CD4-positive, alpha-beta memory T cell (primary cell): Measurements from ENCODE around the gene SLC9A9. TPM values are rescaled to one million over a fixed set of nuclear protein-coding genes. Genes with fewer than 3 reads are reported as not detected.

Source experiments
- CTCF ChIA-PET: fragments of 350-600 bp; sonication (Branson Sonifier 250); formaldehyde crosslinking; loops from one replicate; lab custom pipeline; 2021; ENCODE audit warnings: inconsistent platforms; ENCODE audit not compliant: partially characterized antibody; lab: Charles Lee
- POLR2A ChIA-PET: fragments of 350-600 bp; sonication (Branson Sonifier 250); formaldehyde crosslinking; loops from one replicate; lab custom pipeline; 2021; ENCODE audit not compliant: partially characterized antibody; lab: Charles Lee
- DNase-seq, 5 donors: peaks; one replicate each; pipeline versions ENCODE4 v3.0.0 to v3.0.0-alpha.2; 2020 to 2022; ENCODE audit warnings: mixed read lengths in 1 of 5
- H3K27ac ChIP-seq: one replicate; pipeline ENCODE4 v1.7.0; 2013; ENCODE audit warnings: low read depth, low read length
- H3K27me3 ChIP-seq: 2 replicates; pipeline ENCODE4 v1.7.0; 2013; ENCODE audit warnings: mild to moderate bottlenecking, low read length, moderate library complexity; ENCODE audit not compliant: insufficient read depth
- H3K36me3 ChIP-seq: 2 replicates; pipeline ENCODE4 v1.7.0; 2013; ENCODE audit warnings: mild to moderate bottlenecking, low read length, moderate library complexity; ENCODE audit not compliant: insufficient read depth
- H3K4me1 ChIP-seq: 2 replicates; pipeline ENCODE4 v1.7.0; 2013; ENCODE audit warnings: mild to moderate bottlenecking, low read length, moderate library complexity; ENCODE audit not compliant: insufficient read depth
- H3K4me3 ChIP-seq, 2 donors: one replicate each; pipeline ENCODE4 v1.7.0; 2013; ENCODE audit warnings: low read length in 2 of 2, mild to moderate bottlenecking in 1 of 2
- H3K9me3 ChIP-seq, 2 donors: one replicate each; pipeline ENCODE4 v1.7.0; 2013; ENCODE audit warnings: low read length in 2 of 2, control low read depth in 1 of 2; ENCODE audit not compliant: control insufficient read depth in 1 of 2
- H3K27ac Mint-ChIP-seq, 7 donors: one replicate each; pipeline ENCODE4 v1.8.0; 2020 to 2021; ENCODE audit warnings: mixed read lengths in 7 of 7, mild to moderate bottlenecking in 6 of 7, inconsistent platforms in 3 of 7, moderate library complexity in 3 of 7
- H3K27me3 Mint-ChIP-seq, 2 donors: one replicate each; pipeline ENCODE4 v1.8.0; 2020 to 2021; ENCODE audit warnings: mixed read lengths in 2 of 2
- H3K36me3 Mint-ChIP-seq, 2 donors: one replicate each; pipeline ENCODE4 v1.8.0; 2020 to 2021; ENCODE audit warnings: mixed read lengths in 2 of 2, inconsistent platforms in 1 of 2, mild to moderate bottlenecking in 1 of 2
- H3K4me1 Mint-ChIP-seq, 4 donors: one replicate each; pipeline ENCODE4 v1.8.0; 2020 to 2021; ENCODE audit warnings: mixed read lengths in 4 of 4, mild to moderate bottlenecking in 1 of 4
- H3K4me3 Mint-ChIP-seq, 8 donors: one replicate each; pipeline ENCODE4 v1.8.0; 2020 to 2021; ENCODE audit warnings: mixed read lengths in 8 of 8, mild to moderate bottlenecking in 7 of 8, moderate library complexity in 6 of 8, inconsistent platforms in 3 of 8
- H3K9me3 Mint-ChIP-seq, 8 donors: one replicate each; pipeline ENCODE4 v1.8.0; 2020 to 2021; ENCODE audit warnings: mixed read lengths in 8 of 8, mild to moderate bottlenecking in 5 of 8, inconsistent platforms in 3 of 8, moderate library complexity in 1 of 8
- intact Hi-C: fragments of 100-400 bp; cut with micrococcal nuclease; formaldehyde crosslinking; loops from one replicate; pipeline ENCODE4 v1.15.1; 2023
- polyA plus RNA-seq, 2 donors: library from polyadenylated mRNA; unstranded; fragments of 300-500 nt; fragmentation: Illumina TruSeq; gene quantifications; one replicate each; pipeline ENCODE4 v1.2.3, GENCODE V29; 2021
- total RNA-seq, 2 experiments: library from RNA; stranded (reverse); gene quantifications; one replicate each; pipeline ENCODE4 v1.2.3, GENCODE V29; 2021

Gene SLC9A9
- total and polyA plus RNA-seq, 4 experiments from 2014 or later: 30.8 to 35.5 (median 34.4) TPM

DNA sequence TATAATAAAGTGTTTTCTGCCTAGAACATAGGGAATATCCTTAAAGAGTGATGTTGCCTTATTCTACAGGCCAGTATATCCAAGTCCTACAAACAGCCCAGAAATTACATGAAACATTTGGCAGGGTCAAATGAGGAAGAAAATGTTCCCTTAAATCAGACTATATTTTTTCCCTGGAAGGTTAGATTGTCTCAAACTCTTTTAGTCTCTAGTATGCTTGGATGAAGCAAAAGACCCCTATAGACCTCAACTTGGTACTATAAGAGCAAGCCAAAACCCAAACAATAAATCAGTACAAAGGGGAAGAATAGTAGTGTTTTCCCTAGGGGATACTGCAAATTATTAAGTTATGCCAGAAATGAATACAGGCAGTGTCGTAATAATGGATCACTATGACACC lies 310.2 kb downstream of the SLC9A9 start:
- Mint-ChIP-seq H3K27me3 (no peaks in the 10 kb centered on the region), H3K36me3 (peaks cover 5 to 7% of the 10 kb centered on the region in 2 donors), H3K9me3 (peaks cover 0 to 2% (median 0%) of the 10 kb centered on the region in 8 donors), H3K27ac (no peak overlapping the region), H3K4me1 (peaks cover 3 to 11% (median 5%) of the 10 kb centered on the region in 4 donors), H3K4me3 (no peak overlapping the region)
- intact Hi-C loops: no loop called here
- Histone ChIP-seq H3K4me1 (no peaks in the 10 kb centered on the region), H3K9me3 (no peaks in the 10 kb centered on the region), H3K36me3 (no peaks in the 10 kb centered on the region), H3K27ac (no peak overlapping the region), H3K4me3 (no peak overlapping the region), H3K27me3 (no peaks in the 10 kb centered on the region)
- no peak for DNase-seq
- POLR2A ChIA-PET: no interaction called here
- CTCF ChIA-PET: no interaction called here

DNA sequence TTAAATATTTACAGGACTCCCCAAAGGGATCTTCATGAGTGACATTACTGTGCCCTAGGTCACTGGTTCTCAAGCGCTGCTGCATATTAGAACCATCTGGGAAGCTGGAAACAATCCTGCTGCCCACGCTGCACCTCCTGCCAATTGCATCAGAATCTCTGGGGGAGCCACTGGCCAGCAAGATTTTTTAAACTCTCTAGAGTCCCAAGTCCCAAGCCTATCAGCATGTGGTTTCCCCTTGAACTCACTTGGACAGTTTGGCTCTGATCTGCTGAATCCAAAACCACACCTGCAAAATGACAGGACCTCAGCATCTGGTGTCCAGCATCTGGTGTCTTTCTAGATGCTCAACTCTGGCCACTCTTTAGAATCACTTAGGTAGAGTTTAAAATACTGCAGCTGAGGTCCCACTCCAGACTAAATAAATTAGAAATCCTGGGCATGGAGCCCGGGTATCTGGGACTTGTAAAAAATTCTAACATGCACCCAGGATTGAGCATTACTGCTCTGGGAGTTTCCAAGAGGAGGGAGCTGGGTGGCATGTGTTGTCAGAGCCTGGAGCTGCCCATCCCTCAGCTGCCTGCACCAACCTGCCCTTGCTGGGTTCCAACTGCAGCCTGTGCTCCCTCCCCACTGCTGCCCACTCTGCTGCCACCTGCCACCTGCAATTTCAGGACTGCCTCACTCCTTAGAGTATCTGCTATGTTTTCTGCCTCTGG lies 311.3 kb downstream of the SLC9A9 start:
- Histone ChIP-seq H3K4me1 (no peaks in the 10 kb centered on the region), H3K27me3 (no peaks in the 10 kb centered on the region), H3K9me3 (no peaks in the 10 kb centered on the region), H3K36me3 (no peaks in the 10 kb centered on the region), H3K4me3 (no peak overlapping the region), H3K27ac (no peak overlapping the region)
- Mint-ChIP-seq H3K4me3 (peak overlapping the region in 1 of 8 donors; percentile 1), H3K27ac (peak overlapping the region in 2 of 7 donors; percentile 60 to 63), H3K27me3 (no peaks in the 10 kb centered on the region), H3K4me1 (peaks cover 3 to 11% (median 5%) of the 10 kb centered on the region in 4 donors), H3K36me3 (peaks cover under 1 to 4% of the 10 kb centered on the region in 2 donors), H3K9me3 (peaks cover 0 to 1% (median 0%) of the 10 kb centered on the region in 8 donors)
- DNase-seq: no peak
- CTCF ChIA-PET: no interaction called here
- intact Hi-C loops: no loop called here
- POLR2A ChIA-PET: no interaction called here

GRCh38 chr3:143535994-143536784 lies 312.1 kb downstream of the SLC9A9 start:
- no peaks in the 10 kb centered on the region for H3K9me3 ChIP-seq
- intact Hi-C loops: no loop called here
- H3K27me3 ChIP-seq: no peaks in the 10 kb centered on the region
- no peak overlapping the region for H3K4me3 ChIP-seq
- ChIA-PET POLR2A (no interaction called here), CTCF (no interaction called here)
- Mint-ChIP-seq H3K4me3 (peak overlapping the region in 1 of 8 donors; percentile 1), H3K27me3 (no peaks in the 10 kb centered on the region), H3K9me3 (peaks cover 0 to 1% (median 0%) of the 10 kb centered on the region in 8 donors), H3K4me1 (peaks cover 3 to 11% (median 5%) of the 10 kb centered on the region in 4 donors), H3K36me3 (peaks cover 0 to 6% of the 10 kb centered on the region in 2 donors), H3K27ac (no peak overlapping the region)
- no peaks in the 10 kb centered on the region for H3K4me1 ChIP-seq
- H3K36me3 ChIP-seq: no peaks in the 10 kb centered on the region
- no peak for DNase-seq
- no peak overlapping the region for H3K27ac ChIP-seq

- Mint-ChIP-seq H3K4me3 (no peak overlapping the region), H3K27ac (no peak overlapping the region), H3K36me3 (peaks cover 13 to 30% of the 10 kb centered on the region in 2 donors), H3K4me1 (peaks cover 3 to 11% (median 5%) of the 10 kb centered on the region in 4 donors), H3K9me3 (peaks cover 0 to 3% (median 0%) of the 10 kb centered on the region in 8 donors), H3K27me3 (no peaks in the 10 kb centered on the region)
- H3K27ac ChIP-seq: no peak overlapping the region
- H3K4me3 ChIP-seq: no peak overlapping the region
- no peaks in the 10 kb centered on the region for H3K9me3 ChIP-seq
- no peaks in the 10 kb centered on the region for H3K4me1 ChIP-seq
- CTCF ChIA-PET: no interaction called here
- DNase-seq: no peak
- POLR2A ChIA-PET: no interaction called here
- no peaks in the 10 kb centered on the region for H3K36me3 ChIP-seq
- intact Hi-C loops: no loop called here
- no peaks in the 10 kb centered on the region for H3K27me3 ChIP-seq
Observed at GRCh38 chr3:143533391-143533790, 314.9 kb downstream of the SLC9A9 start.

- H3K27me3 Mint-ChIP-seq: no peaks in the 10 kb centered on the region
- H3K27ac Mint-ChIP-seq: no peak overlapping the region
- Histone ChIP-seq H3K9me3 (no peaks in the 10 kb centered on the region), H3K4me3 (no peak overlapping the region), H3K27ac (no peak overlapping the region), H3K27me3 (no peaks in the 10 kb centered on the region), H3K36me3 (no peaks in the 10 kb centered on the region), H3K4me1 (no peaks in the 10 kb centered on the region)
- H3K9me3 Mint-ChIP-seq: peaks cover 0 to 3% (median 0%) of the 10 kb centered on the region in 8 donors
- peaks cover 0 to 5% (median 0%) of the 10 kb centered on the region in 4 donors for H3K4me1 Mint-ChIP-seq
- CTCF ChIA-PET: no interaction called here
- DNase-seq: no peak
- POLR2A ChIA-PET: no interaction called here
- H3K36me3 Mint-ChIP-seq: peaks cover 17 to 37% of the 10 kb centered on the region in 2 donors
- intact Hi-C loops: no loop called here
- H3K4me3 Mint-ChIP-seq: no peak overlapping the region
Observed at GRCh38 chr3:143532091-143532490, 316.2 kb downstream of the SLC9A9 start.

DNA sequence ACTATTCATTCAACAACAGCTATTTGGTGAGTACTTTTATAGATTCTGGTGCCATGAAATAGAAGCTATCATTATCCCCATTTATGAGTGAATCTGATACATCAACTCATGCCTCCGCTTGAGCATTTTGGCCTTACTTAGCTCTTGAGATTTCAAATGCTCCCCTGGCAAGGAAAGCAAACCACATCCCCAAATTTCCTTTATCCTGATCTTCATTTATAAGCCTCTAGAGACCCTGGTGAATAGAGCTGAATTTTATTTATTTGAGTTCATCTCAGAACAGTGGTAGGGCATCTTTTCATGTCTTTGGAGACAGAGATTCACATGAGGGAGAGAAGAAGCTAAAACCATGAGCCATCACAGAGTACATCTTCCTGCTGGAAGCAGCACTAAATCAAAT lies 317.2 kb downstream of the SLC9A9 start:
- Mint-ChIP-seq H3K27me3 (no peaks in the 10 kb centered on the region), H3K4me3 (no peak overlapping the region), H3K4me1 (no peaks in the 10 kb centered on the region), H3K9me3 (peaks cover 0 to 3% (median 0%) of the 10 kb centered on the region in 8 donors), H3K36me3 (peaks cover 17 to 45% of the 10 kb centered on the region in 2 donors), H3K27ac (no peak overlapping the region)
- Histone ChIP-seq H3K27me3 (no peaks in the 10 kb centered on the region), H3K4me1 (no peaks in the 10 kb centered on the region), H3K4me3 (no peak overlapping the region), H3K36me3 (no peaks in the 10 kb centered on the region), H3K27ac (no peak overlapping the region), H3K9me3 (no peaks in the 10 kb centered on the region)
- intact Hi-C loops: no loop called here
- no peak for DNase-seq
- POLR2A ChIA-PET: no interaction called here
- CTCF ChIA-PET: no interaction called here

GRCh38 chr3:143529798-143530197 lies 318.5 kb downstream of the SLC9A9 start:
- no peak overlapping the region for H3K4me3 ChIP-seq
- no peak for DNase-seq
- POLR2A ChIA-PET: no interaction called here

More at GRCh38 chr3:143529798-143530197, 318.5 kb downstream of the SLC9A9 start:
- Mint-ChIP-seq H3K27me3 (no peaks in the 10 kb centered on the region), H3K36me3 (peaks cover 20 to 51% of the 10 kb centered on the region in 2 donors), H3K4me3 (no peak overlapping the region), H3K27ac (no peak overlapping the region), H3K9me3 (peaks cover 0 to 5% (median 2%) of the 10 kb centered on the region in 8 donors), H3K4me1 (no peaks in the 10 kb centered on the region)
- CTCF ChIA-PET: no interaction called here
- H3K27ac ChIP-seq: no peak overlapping the region
- no peaks in the 10 kb centered on the region for H3K4me1 ChIP-seq
- H3K27me3 ChIP-seq: no peaks in the 10 kb centered on the region
- intact Hi-C loops: no loop called here
- no peaks in the 10 kb centered on the region for H3K9me3 ChIP-seq
- no peaks in the 10 kb centered on the region for H3K36me3 ChIP-seq
